ENCODE results near the gene CACNA2D1. TPM values are rescaled to one million over a fixed set of nuclear protein-coding genes. Genes with fewer than 3 reads are reported as not detected.

CACNA2D1 gene
- total RNA-seq, 1 experiment from 2014 or later: 36.2 TPM

DNA sequence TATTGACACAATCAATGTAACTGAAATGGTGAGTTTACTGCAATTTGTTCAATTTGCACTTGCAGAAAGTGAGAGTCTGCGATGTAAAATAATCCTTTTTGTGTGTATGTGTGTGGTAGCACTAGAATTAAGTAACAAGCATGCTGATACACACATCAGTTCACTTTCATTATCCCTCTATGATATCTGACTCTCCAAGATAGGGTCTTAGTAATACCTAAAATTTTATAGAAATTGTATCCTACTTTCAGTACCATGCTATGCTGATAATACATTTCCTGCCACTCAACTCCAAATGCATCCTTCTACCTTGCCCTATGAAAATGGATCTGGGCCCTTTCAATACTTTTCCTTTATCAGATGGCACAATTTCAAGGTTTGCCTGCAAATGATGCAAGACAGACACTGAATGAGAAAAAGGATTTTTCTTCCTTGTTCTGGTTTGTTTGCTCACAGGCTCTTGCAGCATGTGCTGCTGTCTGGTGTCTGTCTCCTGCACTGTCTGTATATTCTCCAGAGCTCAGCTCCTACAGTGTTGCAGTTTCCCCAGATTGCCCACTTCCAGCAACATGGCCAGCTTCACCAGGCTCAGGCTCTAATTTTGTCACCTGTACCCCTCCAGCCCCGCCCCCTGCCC lies 375.8 kb downstream of the CACNA2D1 start:
- TF ChIP-seq CTCF (conservative IDR thresholded peaks at IDR 0.05): no peak
- Histone ChIP-seq H2BK120ac (ENCODE audit: low read depth, low read length, poor library complexity, severe bottlenecking) (no peak overlapping the region), H3K9ac (ENCODE audit: extremely low read depth, insufficient read length, low read length) (no peak overlapping the region), H4K20me1 (ENCODE audit: control insufficient read depth, insufficient read depth, insufficient read length) (no peaks in the 10 kb centered on the region), H3K4me2 (ENCODE audit: insufficient read depth, insufficient read length, low read length) (no peak overlapping the region), H4K91ac (ENCODE audit: insufficient read length, low read depth, low read length) (no peak overlapping the region), H3K23me2 (ENCODE audit: insufficient read length, low read depth, low read length, poor library complexity, severe bottlenecking) (no peaks in the 10 kb centered on the region), H3K4me1 (ENCODE audit: insufficient read depth, low read length) (no peaks in the 10 kb centered on the region), H3K23ac (ENCODE audit: insufficient read length, low read depth, low read length) (no peak overlapping the region), H2AFZ (ENCODE audit: low read length) (no peak overlapping the region), H3T11ph (ENCODE audit: low read length) (no peak overlapping the region), H4K5ac (ENCODE audit: insufficient read length, low read depth, low read length) (no peak overlapping the region), H3K4ac (ENCODE audit: low read depth, low read length) (no peak overlapping the region), H2AK5ac (ENCODE audit: insufficient read length, low read length) (no peak overlapping the region), H4K8ac (replicated peaks; ENCODE audit: insufficient read length, low read depth, low read length) (no peak overlapping the region), H3K14ac (ENCODE audit: insufficient read depth, low read length) (no peak overlapping the region), H2BK20ac (ENCODE audit: low read depth, low read length, poor library complexity, severe bottlenecking) (no peak overlapping the region), H2BK15ac (ENCODE audit: low read depth, low read length) (no peak overlapping the region), H3K27me3 (ENCODE audit: insufficient read depth, low read length) (no peaks in the 10 kb centered on the region), H2BK5ac (ENCODE audit: insufficient read length, low read length) (no peak overlapping the region), H3K9me3 (ENCODE audit: control insufficient read depth, low read depth, low read length) (no peaks in the 10 kb centered on the region), H3K79me1 (ENCODE audit: insufficient read depth, low read depth, low read length, poor library complexity, severe bottlenecking) (no peaks in the 10 kb centered on the region), H3K56ac (ENCODE audit: insufficient read length, low read depth, low read length) (no peak overlapping the region), H3K79me2 (ENCODE audit: insufficient read depth, low read length) (no peaks in the 10 kb centered on the region), H3K27ac (ENCODE audit: insufficient read length, low read depth, low read length) (no peak overlapping the region), H3K18ac (ENCODE audit: insufficient read length, low read depth, low read length) (no peak overlapping the region), H2BK12ac (ENCODE audit: insufficient read length, low read depth, low read length) (no peak overlapping the region)
- Mint-ChIP-seq H3K27me3 (ENCODE audit: low read depth) (no peaks in the 10 kb centered on the region), H3K9me3 (no peaks in the 10 kb centered on the region), H3K4me3 (no peak overlapping the region), H3K27ac (no peak overlapping the region; a peak in 1 of 7 replicates), H3K36me3 (ENCODE audit: insufficient read depth in 1 of 3, low read depth in 3 of 3) (no peaks in the 10 kb centered on the region; a peak in 1 of 7 replicates), H3K4me1 (no peaks in the 10 kb centered on the region)
- no CpG with 5 or more reads among the region's 2 CpGs for WGBS (ENCODE audit: extremely low coverage, insufficient read length, low lambda C conversion rate)
- DNase-seq: no peak
